ENCODE data around the gene ANAPC2. TPM values are rescaled to one million over a fixed set of nuclear protein-coding genes. Genes with fewer than 3 reads are reported as not detected.

The ANAPC2 gene
- total and polyA plus RNA-seq, 9 donors: 8.0 to 61.5 (median 50.6) TPM

DNA sequence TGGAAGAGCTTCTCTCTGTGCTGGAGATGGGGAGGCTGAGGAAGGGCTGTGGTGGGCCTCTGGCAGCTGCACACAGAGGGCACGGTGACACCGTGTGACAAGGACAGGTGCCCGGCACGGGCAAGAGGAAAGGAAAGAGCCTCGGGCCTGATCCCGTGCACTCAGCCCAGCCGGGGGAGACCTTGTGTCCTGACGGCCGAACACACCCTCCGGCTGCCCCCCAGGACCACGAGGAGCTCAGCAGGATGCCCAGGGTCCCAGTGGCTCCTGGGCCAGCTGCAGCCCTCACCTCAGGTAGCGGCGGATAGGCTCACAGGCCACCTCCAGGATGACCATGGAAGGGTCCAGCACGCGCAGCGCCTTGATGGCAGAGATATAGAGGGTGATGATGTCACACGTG lies 5.5 kb downstream of the ANAPC2 start:
- Histone ChIP-seq H3K27me3 (no peaks in the 10 kb centered on the region), H3K4me1 (ENCODE audit: insufficient read depth) (peaks cover 11% of the 10 kb centered on the region), H3K27ac (no peak overlapping the region), H3K36me3 (no peaks in the 10 kb centered on the region), H3K9me3 (no peaks in the 10 kb centered on the region), H3K4me3 (no peak overlapping the region)
- 82 to 94% (median 88%) methylated on average over 17 of the region's 17 CpGs for WGBS, 3 donors
- intact Hi-C loops (cut with DNase I): no loop called here
- no peak for DNase-seq
- TF ChIP-seq, protein P1, sequence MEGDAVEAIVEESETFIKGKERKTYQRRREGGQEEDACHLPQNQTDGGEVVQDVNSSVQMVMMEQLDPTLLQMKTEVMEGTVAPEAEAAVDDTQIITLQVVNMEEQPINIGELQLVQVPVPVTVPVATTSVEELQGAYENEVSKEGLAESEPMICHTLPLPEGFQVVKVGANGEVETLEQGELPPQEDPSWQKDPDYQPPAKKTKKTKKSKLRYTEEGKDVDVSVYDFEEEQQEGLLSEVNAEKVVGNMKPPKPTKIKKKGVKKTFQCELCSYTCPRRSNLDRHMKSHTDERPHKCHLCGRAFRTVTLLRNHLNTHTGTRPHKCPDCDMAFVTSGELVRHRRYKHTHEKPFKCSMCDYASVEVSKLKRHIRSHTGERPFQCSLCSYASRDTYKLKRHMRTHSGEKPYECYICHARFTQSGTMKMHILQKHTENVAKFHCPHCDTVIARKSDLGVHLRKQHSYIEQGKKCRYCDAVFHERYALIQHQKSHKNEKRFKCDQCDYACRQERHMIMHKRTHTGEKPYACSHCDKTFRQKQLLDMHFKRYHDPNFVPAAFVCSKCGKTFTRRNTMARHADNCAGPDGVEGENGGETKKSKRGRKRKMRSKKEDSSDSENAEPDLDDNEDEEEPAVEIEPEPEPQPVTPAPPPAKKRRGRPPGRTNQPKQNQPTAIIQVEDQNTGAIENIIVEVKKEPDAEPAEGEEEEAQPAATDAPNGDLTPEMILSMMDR (IDR thresholded peaks at IDR 0.05): no peak
- TF ChIP-seq EP300 (IDR thresholded peaks at IDR 0.05) (no peak), POLR2A (IDR thresholded peaks at IDR 0.05) (no peak)

DNA sequence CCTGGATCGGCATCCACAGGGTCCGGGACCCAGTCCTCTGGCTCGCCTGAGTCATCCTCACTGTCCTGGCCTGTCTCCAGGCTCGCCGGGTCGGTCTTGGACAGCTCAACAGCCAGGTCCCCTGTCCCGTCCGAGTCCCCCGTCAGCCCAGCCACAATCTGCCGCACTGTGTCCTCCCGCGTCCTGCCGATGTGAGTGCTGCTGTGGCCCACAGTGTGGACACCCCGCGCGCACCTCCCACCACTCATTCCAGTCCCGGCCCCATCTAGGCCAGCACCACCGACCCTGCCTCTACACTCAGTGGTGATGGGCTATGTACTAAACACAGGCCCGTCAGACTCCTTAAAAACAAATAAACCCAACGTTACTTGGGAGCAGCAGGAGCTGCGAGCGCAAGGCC lies 6.7 kb downstream of the ANAPC2 start:
- Histone ChIP-seq H3K9me3 (no peaks in the 10 kb centered on the region), H3K4me1 (ENCODE audit: insufficient read depth) (peaks cover 2% of the 10 kb centered on the region), H3K27me3 (no peaks in the 10 kb centered on the region), H3K4me3 (no peak overlapping the region), H3K27ac (no peak overlapping the region), H3K36me3 (no peaks in the 10 kb centered on the region)
- DNase-seq: no peak
- intact Hi-C loops (cut with DNase I): no loop called here
- TF ChIP-seq EP300 (IDR thresholded peaks at IDR 0.05) (no peak), POLR2A (IDR thresholded peaks at IDR 0.05) (no peak)
- TF ChIP-seq, protein P1 (IDR thresholded peaks at IDR 0.05): no peak
- WGBS, 3 donors: 86 to 92% (median 91%) methylated on average over 21 to 22 of the region's 22 CpGs

DNA sequence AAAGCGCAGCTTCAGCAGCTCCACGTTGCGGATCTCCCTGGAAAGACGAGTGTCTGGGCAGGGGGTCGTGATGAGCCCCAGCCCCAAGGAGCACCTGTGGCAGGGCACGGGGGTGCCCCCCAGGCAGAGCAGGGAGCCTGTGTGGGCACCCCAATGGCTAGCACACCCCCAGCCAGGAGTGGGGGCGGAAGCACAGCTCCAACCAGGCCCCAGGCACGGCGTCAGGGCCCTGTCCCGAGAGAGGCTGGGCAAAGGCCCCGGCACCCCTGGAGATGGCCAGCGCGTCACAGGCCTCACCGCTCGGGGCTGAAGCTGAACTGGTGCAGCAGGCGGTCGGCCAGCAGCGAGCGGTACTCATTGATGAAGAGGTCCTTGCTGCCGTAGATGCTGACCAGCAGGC lies 7.9 kb downstream of the ANAPC2 start:
- TF ChIP-seq, protein P1 (IDR thresholded peaks at IDR 0.05): no peak
- TF ChIP-seq EP300 (IDR thresholded peaks at IDR 0.05) (no peak), POLR2A (IDR thresholded peaks at IDR 0.05) (no peak)
- Histone ChIP-seq H3K27me3 (no peaks in the 10 kb centered on the region), H3K27ac (no peak overlapping the region), H3K4me3 (no peak overlapping the region), H3K36me3 (no peaks in the 10 kb centered on the region), H3K9me3 (no peaks in the 10 kb centered on the region), H3K4me1 (ENCODE audit: insufficient read depth) (no peaks in the 10 kb centered on the region)
- WGBS, 3 donors: 89 to 91% (median 90%) methylated on average over 19 to 20 of the region's 20 CpGs
- no peak for DNase-seq
- intact Hi-C loops (cut with DNase I): no loop called here

DNA sequence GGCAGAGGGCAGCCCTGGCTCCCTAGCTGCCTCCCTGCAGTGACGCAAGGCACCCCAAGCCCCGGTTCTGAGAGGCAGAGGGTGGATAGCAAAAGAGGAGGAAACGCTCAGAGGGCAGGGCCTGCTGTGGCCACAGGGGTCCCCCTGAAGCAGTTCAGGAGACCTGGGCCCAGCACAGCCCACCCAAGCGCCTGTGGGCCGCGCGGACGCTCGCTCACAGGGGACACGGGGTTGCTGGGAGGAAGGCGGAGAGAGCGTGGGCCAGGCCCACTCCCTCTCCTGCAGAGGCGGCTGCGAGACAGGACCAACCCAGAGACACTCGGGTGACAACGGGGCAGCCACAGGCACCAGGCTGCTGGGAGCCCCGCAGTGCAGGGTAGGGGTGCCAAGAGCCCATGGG lies 8.6 kb downstream of the ANAPC2 start:
- H3K36me3 ChIP-seq: no peaks in the 10 kb centered on the region
- TF ChIP-seq EP300 (IDR thresholded peaks at IDR 0.05) (no peak), POLR2A (IDR thresholded peaks at IDR 0.05) (no peak)
- TF ChIP-seq, protein P1 (IDR thresholded peaks at IDR 0.05): no peak
- no peaks in the 10 kb centered on the region for H3K9me3 ChIP-seq
- no peak for DNase-seq
- no peaks in the 10 kb centered on the region for H3K27me3 ChIP-seq
- intact Hi-C loops (cut with DNase I): no loop called here
- WGBS, 3 donors: 86 to 96% (median 94%) methylated on average over 17 of the region's 17 CpGs
- no peak overlapping the region for H3K4me3 ChIP-seq
- no peaks in the 10 kb centered on the region for H3K4me1 ChIP-seq (ENCODE audit: insufficient read depth)
- H3K27ac ChIP-seq: no peak overlapping the region

All from ovary (tissue), 9 donors.